Ramos (cell line): ENCODE measurements around the gene PTGES3.
"Not testable (repeated sequence)": the region's sequence is repeated elsewhere in the genome, so short reads cannot be mapped to it uniquely, and the experiment has no call there.

Experiments
- in situ Hi-C: fragments of 300-500 bp; cut with MboI; formaldehyde crosslinking; loops from one replicate; pipeline ENCODE4 v1.14.3; 2022; ENCODE audit warnings: low sequenced_read_pairs; ENCODE audit not compliant: unreplicated experiment

Gene PTGES3

GRCh38 chr12:56713345-56713744, 25.3 kb upstream of the PTGES3 start:
- in situ Hi-C loops: no loop called here

- in situ Hi-C loops: no loop called here
These were observed 21.8 kb upstream of the PTGES3 start for GRCh38 chr12:56709759-56710376.

- in situ Hi-C loops: not testable (repeated sequence)
These were observed 16.4 kb upstream of the PTGES3 start for GRCh38 chr12:56704522-56704921.

GRCh38 chr12:56699020-56699661, 11.1 kb upstream of the PTGES3 start:
- in situ Hi-C loops: no loop called here

GRCh38 chr12:56695327-56696101, 7.4 kb upstream of the PTGES3 start:
- in situ Hi-C loops: no loop called here

- in situ Hi-C loops: no loop called here
These were observed 6.1 kb upstream of the PTGES3 start for GRCh38 chr12:56694161-56694560.

GRCh38 chr12:56688846-56689109, 694 bp upstream of the PTGES3 start:
- in situ Hi-C loops: no loop called here

GRCh38 chr12:56687223-56688128, 608 bp downstream of the PTGES3 start:
- in situ Hi-C loops: no loop called here

- in situ Hi-C loops: no loop called here
These were observed 3.2 kb downstream of the PTGES3 start for GRCh38 chr12:56684745-56685359.

- in situ Hi-C loops: no loop called here
These were observed 5.8 kb downstream of the PTGES3 start for GRCh38 chr12:56682323-56682722.

- in situ Hi-C loops: no loop called here
These were observed 8.1 kb downstream of the PTGES3 start for GRCh38 chr12:56679883-56680575.

GRCh38 chr12:56678852-56679251, 9.2 kb downstream of the PTGES3 start:
- in situ Hi-C loops: no loop called here

GRCh38 chr12:56677680-56678079, 10.4 kb downstream of the PTGES3 start:
- in situ Hi-C loops: no loop called here

GRCh38 chr12:56676851-56677580, 11.1 kb downstream of the PTGES3 start:
- in situ Hi-C loops: no loop called here

GRCh38 chr12:56671608-56672007, 16.5 kb downstream of the PTGES3 start:
- in situ Hi-C loops: no loop called here

- in situ Hi-C loops: no loop called here
These were observed 17.2 kb downstream of the PTGES3 start for GRCh38 chr12:56670836-56671235.

GRCh38 chr12:56668197-56668457, 20.0 kb downstream of the PTGES3 start:
- in situ Hi-C loops: no loop called here

GRCh38 chr12:56661979-56662638, 26.0 kb downstream of the PTGES3 start:
- in situ Hi-C loops: no loop called here

- in situ Hi-C loops: no loop called here
These were observed 26.5 kb downstream of the PTGES3 start for GRCh38 chr12:56661560-56661959.
